Esophagus squamous epithelium (tissue), 4 donors: ENCODE results near the gene DNAJA2.

Source experiments
- POLR2A ChIP-seq, 4 donors: fragments of 450-650 bp; IDR thresholded peaks; one replicate each; pipeline ENCODE4 v1.6.1; 2017; ENCODE audit warnings: antibody characterized with exemption in 4 of 4, mild to moderate bottlenecking in 4 of 4, moderate library complexity in 3 of 4
- TF ChIP-seq, protein P1 (sequence below), 6 experiments: fragments of 450-650 bp in 4 of 6; fragments of 200-600 bp in 2 of 6; sonication (generic) in 2 of 6; IDR thresholded peaks; one replicate each; pipeline ENCODE4 v1.5.1; 2016 to 2019; ENCODE audit warnings: antibody characterized with exemption in 6 of 6, mild to moderate bottlenecking in 4 of 6, moderate library complexity in 4 of 6

DNA sequence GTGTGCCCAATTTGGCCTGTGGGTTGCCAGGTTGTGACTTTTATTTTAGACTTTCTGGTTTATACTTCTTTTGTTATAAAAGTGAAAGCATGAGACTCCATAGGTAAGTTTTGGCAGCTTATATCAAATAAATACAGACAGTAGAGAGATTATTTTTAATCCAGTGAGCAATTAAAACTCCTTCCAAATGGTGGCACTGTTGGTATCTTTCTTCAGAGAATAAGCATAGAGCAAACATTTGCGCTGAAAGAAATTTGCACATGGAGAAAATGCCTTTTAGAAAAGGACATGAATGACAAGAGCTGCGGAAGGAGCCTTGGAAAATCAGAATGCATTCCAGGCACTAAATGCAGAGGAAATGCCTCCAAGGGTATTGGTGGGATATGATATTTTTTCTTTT, 46.1 kb upstream of the DNAJA2 start:
- TF ChIP-seq, protein P1, sequence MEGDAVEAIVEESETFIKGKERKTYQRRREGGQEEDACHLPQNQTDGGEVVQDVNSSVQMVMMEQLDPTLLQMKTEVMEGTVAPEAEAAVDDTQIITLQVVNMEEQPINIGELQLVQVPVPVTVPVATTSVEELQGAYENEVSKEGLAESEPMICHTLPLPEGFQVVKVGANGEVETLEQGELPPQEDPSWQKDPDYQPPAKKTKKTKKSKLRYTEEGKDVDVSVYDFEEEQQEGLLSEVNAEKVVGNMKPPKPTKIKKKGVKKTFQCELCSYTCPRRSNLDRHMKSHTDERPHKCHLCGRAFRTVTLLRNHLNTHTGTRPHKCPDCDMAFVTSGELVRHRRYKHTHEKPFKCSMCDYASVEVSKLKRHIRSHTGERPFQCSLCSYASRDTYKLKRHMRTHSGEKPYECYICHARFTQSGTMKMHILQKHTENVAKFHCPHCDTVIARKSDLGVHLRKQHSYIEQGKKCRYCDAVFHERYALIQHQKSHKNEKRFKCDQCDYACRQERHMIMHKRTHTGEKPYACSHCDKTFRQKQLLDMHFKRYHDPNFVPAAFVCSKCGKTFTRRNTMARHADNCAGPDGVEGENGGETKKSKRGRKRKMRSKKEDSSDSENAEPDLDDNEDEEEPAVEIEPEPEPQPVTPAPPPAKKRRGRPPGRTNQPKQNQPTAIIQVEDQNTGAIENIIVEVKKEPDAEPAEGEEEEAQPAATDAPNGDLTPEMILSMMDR (IDR thresholded peaks at IDR 0.05), result no peak
- no peak for TF ChIP-seq POLR2A (IDR thresholded peaks at IDR 0.05)
